ENCODE measurements around the gene MAT2A. TPM values are rescaled to one million over a fixed set of nuclear protein-coding genes. Genes with fewer than 3 reads are reported as not detected.

Gene MAT2A
- total and polyA plus RNA-seq, 9 of the 15 experiments (the other 6 are each of a cell fraction or from before 2014, with no cell fraction given), result 130 to 1,027 (median 240) TPM

- TF ChIP-seq TRIM24 (IDR thresholded peaks at IDR 0.05), result peak in 1 of 2 experiments; percentile 40; a peak in 2 of 4 replicates
- peak; percentile 26; the same call in 1 of the 2 replicates for TF ChIP-seq DPF2 (IDR thresholded peaks at IDR 0.05)
- peak; percentile 30; the same call in 1 of the 2 replicates for TF ChIP-seq CC2D1A (IDR thresholded peaks at IDR 0.05)
- TF ChIP-seq CBFA2T2 (conservative IDR thresholded peaks at IDR 0.05), result peak; percentile 89
- no peak for TF ChIP-seq ZFX (CRISPR knock-in tag; IDR thresholded peaks at IDR 0.05)
- no peak for TF ChIP-seq CHD1 (IDR thresholded peaks at IDR 0.05; ENCODE audit: low read length)
- no peak for TF ChIP-seq TBP (optimal IDR thresholded peaks at IDR 0.05; ENCODE audit: low read depth, low read length)
- TF ChIP-seq KDM1A (IDR thresholded peaks at IDR 0.05), result peak; percentile 70 to 74; a peak in 3 of 4 replicates
- TF ChIP-seq CREBBP (IDR thresholded peaks at IDR 0.05; ENCODE audit: low read depth, low read length), result no peak
- peak; percentile 72 for TF ChIP-seq TCF3 (CRISPR knock-in tag; IDR thresholded peaks at IDR 0.05)
- 0 out of 2 replicates have a peak, but pooled peaks have one; percentile 16 for TF ChIP-seq ZNF121 (CRISPR knock-in tag; conservative IDR thresholded peaks at IDR 0.05)
- TF ChIP-seq FUS (optimal IDR thresholded peaks at IDR 0.05; ENCODE audit: low read depth, low read length), result no peak
- TF ChIP-seq EP300 (IDR thresholded peaks at IDR 0.05; ENCODE audit: low read length), result peak; percentile 38; the same call in 1 of the 2 replicates
- TF ChIP-seq ZNF384 (IDR thresholded peaks at IDR 0.05; ENCODE audit: low read depth, low read length), result no peak
- no peak for TF ChIP-seq BRF2 (IDR thresholded peaks at IDR 0.05; ENCODE audit: borderline replicate concordance, insufficient read depth, insufficient read length)
These were observed 49.7 kb downstream of the MAT2A start (continued) for GRCh38 chr2:85588645-85589044.

All from K562 (cell line).